Left ventricle myocardium inferior (tissue), 1 donor: ENCODE measurements around the gene OR2T10. TPM values are rescaled to one million over a fixed set of nuclear protein-coding genes. Genes with fewer than 3 reads are reported as not detected.
"Not testable (repeated sequence)": the region's sequence is repeated elsewhere in the genome, so short reads cannot be mapped to it uniquely, and the experiment has no call there.

Source experiments
- DNase-seq: peaks from one replicate; pipeline ENCODE4 v3.0.0-alpha.2; 2020
- H3K27ac ChIP-seq: fragments of 200-600 bp; replicated peaks from 2 replicates; pipeline ENCODE4 v1.8.0; 2021
- H3K27me3 ChIP-seq: fragments of 200-600 bp; 2 replicates; pipeline ENCODE4 v1.8.0; 2021; ENCODE audit warnings: low read depth
- H3K36me3 ChIP-seq: fragments of 200-600 bp; 2 replicates; pipeline ENCODE4 v1.8.0; 2021
- H3K4me1 ChIP-seq: fragments of 200-600 bp; 2 replicates; pipeline ENCODE4 v1.8.0; 2021
- H3K4me3 ChIP-seq: fragments of 200-600 bp; 2 replicates; pipeline ENCODE4 v1.8.0; 2021; ENCODE audit warnings: mild to moderate bottlenecking, moderate library complexity
- H3K9me3 ChIP-seq: fragments of 200-600 bp; replicated peaks from 2 replicates; pipeline ENCODE4 v1.8.0; 2021
- intact Hi-C: fragments of 100-400 bp; cut with micrococcal nuclease; formaldehyde crosslinking; loops from one replicate; pipeline ENCODE4 v1.11.0; 2022
- total RNA-seq: library from RNA; stranded (reverse); fragmentation: NEBNext Ultra II Directional; extraction: Animal tissue kit (Norgen Biotek cat#: 25700); gene quantifications from one replicate; pipeline ENCODE4 v1.2.1, GENCODE V29; 2021
- donor health status: DM: no; HTN: yes; CAD: no; lungs with severe emphysema.

OR2T10 gene
- total RNA-seq, 1 donor from 2014 or later, result not detected

DNA sequence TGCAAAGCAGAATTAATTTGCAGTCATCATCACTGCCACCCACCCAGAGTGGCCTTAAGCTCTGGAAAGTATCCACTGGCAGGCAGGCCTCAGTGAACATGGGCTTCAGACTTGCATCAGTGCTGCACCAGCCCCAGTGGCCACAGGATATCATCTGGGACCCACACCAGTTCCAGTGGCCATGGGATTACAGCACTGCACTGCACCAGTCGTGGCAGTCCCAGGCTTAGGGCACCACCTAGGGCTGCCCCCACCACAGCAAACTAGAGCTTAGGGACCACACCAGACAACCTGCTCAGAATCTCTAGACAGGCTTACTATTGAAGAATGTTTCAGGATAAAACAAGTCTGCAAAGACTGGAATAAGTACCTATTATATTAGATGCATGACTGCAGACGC is 50.1 kb downstream of the OR2T10 start:
- DNase-seq, H3K27me3 ChIP-seq, H3K4me3 ChIP-seq, H3K4me1 ChIP-seq, H3K27ac ChIP-seq, H3K9me3 ChIP-seq, H3K36me3 ChIP-seq, intact Hi-C loops: not testable (repeated sequence)

Other genes with a start within 250 kb of the OR2T10 start
- gene OR14C36, start 248.9 kb downstream of the OR2T10 start, total RNA-seq, result not detected
- not detected for gene OR2T4, start 236.0 kb downstream of the OR2T10 start, total RNA-seq
- not detected for gene OR2T6, start 222.0 kb downstream of the OR2T10 start, total RNA-seq
- gene OR2T1, start 194.7 kb downstream of the OR2T10 start, total RNA-seq, result not detected
- gene OR2T2, start 152.1 kb downstream of the OR2T10 start, total RNA-seq, result not detected
- gene OR2T3, start 124.3 kb downstream of the OR2T10 start, total RNA-seq, result not detected
- gene OR2T5, start 109.1 kb downstream of the OR2T10 start, total RNA-seq, result not detected
- not detected for gene OR2G6, start 89.6 kb downstream of the OR2T10 start, total RNA-seq
- gene OR2T29, start 34.9 kb downstream of the OR2T10 start, total RNA-seq, result not detected
- not detected for gene OR2T34, start 22.9 kb downstream of the OR2T10 start, total RNA-seq
- gene OR2T11, start 37.4 kb upstream of the OR2T10 start, total RNA-seq, result not detected
- gene OR2T35, start 47.6 kb upstream of the OR2T10 start, total RNA-seq, result not detected
- gene OR2T27, start 57.8 kb upstream of the OR2T10 start, total RNA-seq, result not detected
- gene OR14I1, start 105.1 kb upstream of the OR2T10 start, total RNA-seq, result not detected
- not detected for gene LYPD8, start 158.1 kb upstream of the OR2T10 start, total RNA-seq
- gene SH3BP5L, start 228.2 kb upstream of the OR2T10 start, total RNA-seq, result 18.0 TPM
- 43.1 TPM for gene ZNF672, start 240.5 kb upstream of the OR2T10 start, total RNA-seq